Hepatocyte (in vitro differentiated cells): ENCODE results near the gene RGS17. TPM values are rescaled to one million over a fixed set of nuclear protein-coding genes. Genes with fewer than 3 reads are reported as not detected.
A peak's percentile ranks its signal among the peaks of the same experiment; 100 is the strongest.

Source experiments
- DNase-seq: peaks from one replicate; pipeline ENCODE4 v3.0.0-alpha.2; 2016; ENCODE audit warnings: low spot score
- H2AFZ ChIP-seq: fragments of 200-600 bp; sonication (generic); 2 replicates; pipeline ENCODE4 v1.6.0; 2016; ENCODE audit warnings: antibody characterized with exemption, mild to moderate bottlenecking
- H3K27ac ChIP-seq: fragments of 200-600 bp; sonication (generic); 2 replicates; pipeline ENCODE4 v1.5.1; 2016; ENCODE audit warnings: mild to moderate bottlenecking
- H3K27me3 ChIP-seq: fragments of 200-600 bp; sonication (generic); 2 replicates; pipeline ENCODE4 v1.6.1; 2016
- H3K36me3 ChIP-seq: fragments of 200-600 bp; sonication (generic); replicated peaks from 2 replicates; pipeline ENCODE4 v1.5.1; 2016; ENCODE audit warnings: low read depth; ENCODE audit not compliant: insufficient read depth
- H3K4me1 ChIP-seq: fragments of 200-600 bp; sonication (generic); 2 replicates; pipeline ENCODE4 v1.5.1; 2016; ENCODE audit warnings: mild to moderate bottlenecking, moderate library complexity; ENCODE audit not compliant: insufficient read depth
- H3K4me2 ChIP-seq: fragments of 200-600 bp; sonication (generic); 2 replicates; pipeline ENCODE4 v1.6.0; 2016
- H3K4me3 ChIP-seq: fragments of 200-600 bp; sonication (generic); 2 replicates; pipeline ENCODE4 v1.5.1; 2016; ENCODE audit warnings: mild to moderate bottlenecking
- H3K79me2 ChIP-seq: fragments of 200-600 bp; sonication (generic); 2 replicates; pipeline ENCODE4 v1.6.0; 2017; ENCODE audit warnings: mild to moderate bottlenecking
- H3K9me2 ChIP-seq: fragments of 200-600 bp; sonication (generic); replicated peaks from 2 replicates; pipeline ENCODE4 v1.6.0; 2017; ENCODE audit warnings: mild to moderate bottlenecking; ENCODE audit not compliant: insufficient read depth
- H3K9me3 ChIP-seq: fragments of 200-600 bp; sonication (generic); 2 replicates; pipeline ENCODE4 v1.5.1; 2016; ENCODE audit warnings: low read depth, mild to moderate bottlenecking
- H4K20me1 ChIP-seq: fragments of 200-600 bp; sonication (generic); 2 replicates; pipeline ENCODE4 v1.6.0; 2016; ENCODE audit warnings: mild to moderate bottlenecking; ENCODE audit not compliant: insufficient read depth, poor library complexity, severe bottlenecking
- CTCF ChIP-seq: fragments of 200-600 bp; sonication (generic); IDR thresholded peaks from 2 replicates; pipeline ENCODE4 v1.5.1; 2016; ENCODE audit warnings: antibody characterized with exemption, mild to moderate bottlenecking; ENCODE audit not compliant: poor library complexity
- EZH2 ChIP-seq: fragments of 200-600 bp; sonication (generic); IDR thresholded peaks from 2 replicates; pipeline ENCODE4 v1.6.1; 2016; ENCODE audit warnings: antibody characterized with exemption, mild to moderate bottlenecking, borderline replicate concordance
- EZH2phosphoT487 ChIP-seq: fragments of 200-600 bp; sonication (generic); IDR thresholded peaks from one replicate; pipeline ENCODE4 v1.6.1; 2018; ENCODE audit warnings: antibody characterized with exemption, mild to moderate bottlenecking, low read depth, moderate library complexity; ENCODE audit not compliant: unreplicated experiment, severe bottlenecking
- WGBS: methylation state at CpG from one replicate; pipeline ENCODE4 v1.1.6; 2016; ENCODE audit warnings: low lambda C conversion rate; ENCODE audit errors: missing lambda C conversion rate; 5-methylcytosine and 5-hydroxymethylcytosine counted together
- polyA plus RNA-seq: library from polyadenylated mRNA; unstranded; fragments of >200 nt; fragmentation: Nextera tagmentation; extraction: Ambion mirVana; gene quantifications from 2 replicates; pipeline ENCODE4 v1.2.1, GENCODE V29; 2016
- total RNA-seq: library from RNA; depleted of rRNA; stranded (reverse); fragments of >200 nt; gene quantifications from 2 replicates; pipeline ENCODE4 v1.2.3, GENCODE V29; 2014

RGS17 gene
- total and polyA plus RNA-seq, 2 experiments from 2014 or later = 0.27 to 0.97 TPM

- H3K9me3 ChIP-seq = no peaks in the 10 kb centered on the region
- no peaks in the 10 kb centered on the region for H3K79me2 ChIP-seq
- no peaks in the 10 kb centered on the region for H3K36me3 ChIP-seq
- peak overlapping the region; percentile 11 for H3K27ac ChIP-seq
- H3K4me3 ChIP-seq = no peak overlapping the region
- H3K4me1 ChIP-seq = no peaks in the 10 kb centered on the region
- DNase-seq = no peak
- no peak overlapping the region for H2AFZ ChIP-seq
- no peaks in the 10 kb centered on the region for H3K9me2 ChIP-seq
- H3K27me3 ChIP-seq = no peaks in the 10 kb centered on the region
- H3K4me2 ChIP-seq = no peak overlapping the region
- 67% methylated on average over 9 of the region's 9 CpGs for WGBS
- H4K20me1 ChIP-seq = no peaks in the 10 kb centered on the region
- no peak for TF ChIP-seq EZH2
- no peak for TF ChIP-seq CTCF
Measured at GRCh38 chr6:153167061-153167891, 36.2 kb upstream of the RGS17 start.

- Histone ChIP-seq H3K79me2 (no peaks in the 10 kb centered on the region), H3K9me2 (no peaks in the 10 kb centered on the region), H3K27ac (no peak overlapping the region), H3K4me3 (no peak overlapping the region), H3K4me1 (no peaks in the 10 kb centered on the region), H3K4me2 (no peak overlapping the region), H2AFZ (no peak overlapping the region), H3K36me3 (no peaks in the 10 kb centered on the region), H3K27me3 (no peaks in the 10 kb centered on the region), H4K20me1 (no peaks in the 10 kb centered on the region), H3K9me3 (no peaks in the 10 kb centered on the region)
- DNase-seq = no peak
- TF ChIP-seq EZH2phosphoT487 (no peak), EZH2 (no peak), CTCF (no peak)
- WGBS = 75% methylated on average over 2 of the region's 2 CpGs
Measured at GRCh38 chr6:153162646-153163045, 31.6 kb upstream of the RGS17 start.

- Histone ChIP-seq H3K4me2 (no peak overlapping the region), H2AFZ (no peak overlapping the region), H3K36me3 (no peaks in the 10 kb centered on the region), H4K20me1 (no peaks in the 10 kb centered on the region), H3K27ac (no peak overlapping the region), H3K4me1 (no peaks in the 10 kb centered on the region), H3K9me2 (no peaks in the 10 kb centered on the region), H3K4me3 (no peak overlapping the region), H3K9me3 (no peaks in the 10 kb centered on the region), H3K27me3 (no peaks in the 10 kb centered on the region), H3K79me2 (no peaks in the 10 kb centered on the region)
- no peak for TF ChIP-seq EZH2phosphoT487
- TF ChIP-seq CTCF = no peak
- TF ChIP-seq EZH2 = no peak
- no peak for DNase-seq
- WGBS = 83% methylated on average over 4 of the region's 4 CpGs
Measured at GRCh38 chr6:153162172-153162571, 31.1 kb upstream of the RGS17 start.
